HK-2 (cell line): Measurements from ENCODE around the gene IL17REL.

Experiments
- DNase-seq: peaks from one replicate; pipeline ENCODE4 v3.0.0-alpha.2; 2018; ENCODE audit not compliant: unreplicated experiment

IL17REL gene

DNA sequence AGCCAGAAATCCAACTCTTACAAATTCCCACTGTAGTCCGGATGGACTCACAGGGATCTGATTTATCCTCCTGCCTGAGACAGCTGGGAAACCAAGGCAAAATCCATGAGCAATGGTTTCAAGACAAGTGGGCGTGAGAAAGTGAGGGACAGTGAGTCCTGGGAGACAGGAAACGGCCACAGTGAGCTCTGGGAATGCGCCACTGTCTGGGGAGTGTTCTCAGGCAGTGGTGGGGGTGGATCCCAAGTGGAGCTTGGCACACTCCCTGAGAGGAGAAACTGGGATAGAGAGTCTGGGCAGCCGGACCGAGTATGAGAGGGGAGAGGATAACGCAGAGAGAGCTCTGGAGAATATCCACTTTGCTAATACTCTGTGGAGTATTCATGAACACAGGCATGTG, 9.8 kb downstream of the IL17REL start:
- DNase-seq = no peak

DNA sequence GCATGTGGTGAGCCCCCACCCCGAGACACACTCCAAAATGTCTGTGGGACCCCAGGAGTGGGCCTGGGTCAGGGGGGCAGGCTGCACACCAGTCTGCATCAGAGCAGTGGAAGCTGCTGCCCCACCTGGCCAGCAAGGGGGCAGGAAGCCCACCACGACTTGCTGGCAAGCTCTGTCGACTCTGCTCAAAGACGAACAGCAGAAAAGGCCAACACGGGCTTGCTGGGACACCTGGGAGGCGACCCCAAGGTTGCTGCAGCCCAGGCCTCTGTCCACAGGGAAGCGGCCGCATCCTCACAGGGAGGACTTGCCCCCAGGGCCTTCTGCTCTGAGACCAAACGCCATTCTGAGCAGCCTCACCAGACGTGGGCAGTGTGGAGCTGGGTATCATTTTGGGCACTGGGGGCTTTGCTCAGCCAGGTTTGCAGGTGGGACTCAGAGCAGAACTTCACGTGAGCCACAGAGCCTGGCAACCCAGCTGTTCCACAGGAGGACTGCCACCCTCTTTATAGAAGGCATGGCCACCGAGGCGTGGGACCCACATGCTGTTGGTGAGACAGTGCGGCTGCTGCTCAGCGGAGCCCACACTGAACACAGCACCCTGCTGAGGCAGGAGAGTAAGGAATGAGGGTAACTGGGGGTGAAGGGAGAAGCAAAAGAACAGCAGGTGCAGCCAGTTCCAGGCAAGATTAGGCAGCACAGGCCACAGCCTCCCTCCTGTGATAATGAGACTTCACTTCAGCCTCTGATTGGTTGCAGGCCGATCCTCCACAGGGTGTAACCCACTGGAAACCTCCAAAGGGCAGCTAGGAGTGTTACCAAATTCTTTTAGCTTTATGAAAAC, 11.0 kb downstream of the IL17REL start:
- DNase-seq = no peak

DNA sequence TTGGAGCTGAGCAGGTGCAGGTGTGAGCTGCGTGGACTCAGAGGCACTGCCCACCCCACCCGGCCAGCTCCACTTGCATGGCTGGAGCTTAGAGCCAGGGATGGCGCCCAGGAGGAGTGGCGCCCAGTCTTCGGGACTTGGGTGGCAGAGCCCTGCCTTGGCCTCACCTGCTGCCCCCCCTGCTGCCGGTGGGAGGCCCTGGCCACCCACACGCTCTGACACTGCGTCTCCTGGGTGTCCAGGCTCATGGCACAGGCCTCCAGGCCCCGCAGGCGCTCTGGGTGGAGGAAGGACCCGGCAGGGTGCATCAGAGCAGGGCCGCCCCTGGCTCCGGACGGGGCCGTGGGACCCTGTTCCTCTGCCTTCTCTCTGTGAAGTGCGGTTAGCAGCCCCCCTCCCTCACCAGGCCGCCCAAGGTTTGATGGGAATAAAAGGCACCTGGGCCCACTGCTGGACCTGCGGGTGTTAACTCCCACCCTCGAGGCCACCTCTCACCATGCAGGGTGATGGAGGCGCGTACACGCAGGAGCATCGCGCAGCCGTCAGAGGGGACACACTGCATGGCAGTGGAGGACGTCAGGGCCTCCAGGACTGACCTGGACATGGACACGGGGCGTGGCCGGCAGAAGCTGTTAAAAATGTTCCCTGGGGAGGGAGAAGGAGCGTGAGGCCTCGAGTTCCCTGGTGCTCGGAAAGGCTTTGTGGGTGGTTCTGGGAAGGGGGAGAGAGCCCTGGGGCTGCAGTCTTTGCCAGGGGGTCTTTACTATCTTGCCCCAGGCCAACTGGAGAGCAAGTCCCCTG, 11.8 kb downstream of the IL17REL start:
- no peak for DNase-seq

DNA sequence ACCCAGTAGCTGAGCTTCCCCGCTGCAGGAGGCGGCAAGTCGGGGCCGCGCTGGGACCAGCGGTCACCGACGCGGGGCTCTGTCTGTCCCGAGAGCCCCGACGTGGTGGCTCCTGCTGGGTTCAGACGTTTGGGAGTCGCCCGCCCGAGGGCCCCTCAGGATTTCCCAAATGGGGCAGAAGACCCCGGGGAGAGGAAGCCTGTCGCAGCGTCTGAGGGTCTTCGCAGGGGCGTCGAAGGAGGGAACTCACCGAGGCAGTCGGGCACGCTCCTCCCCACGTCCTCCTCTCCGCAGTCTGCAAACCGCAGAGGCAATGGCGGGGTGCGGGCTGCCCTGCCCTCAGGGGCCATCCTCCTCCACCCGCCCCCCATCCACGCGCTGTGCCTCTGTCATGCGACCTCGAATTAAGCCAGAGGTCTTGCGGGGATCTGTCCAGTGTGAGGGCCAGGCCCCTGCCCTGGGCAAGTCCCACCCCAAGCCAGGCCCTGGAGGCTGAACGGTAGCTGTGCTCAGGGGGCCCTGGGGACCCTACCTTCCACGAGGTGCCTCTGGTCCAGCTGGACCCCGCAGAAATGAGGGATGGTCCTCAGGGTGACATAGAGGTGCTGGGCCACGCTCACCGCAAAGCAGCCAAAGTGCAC, 12.5 kb downstream of the IL17REL start:
- no peak for DNase-seq

DNA sequence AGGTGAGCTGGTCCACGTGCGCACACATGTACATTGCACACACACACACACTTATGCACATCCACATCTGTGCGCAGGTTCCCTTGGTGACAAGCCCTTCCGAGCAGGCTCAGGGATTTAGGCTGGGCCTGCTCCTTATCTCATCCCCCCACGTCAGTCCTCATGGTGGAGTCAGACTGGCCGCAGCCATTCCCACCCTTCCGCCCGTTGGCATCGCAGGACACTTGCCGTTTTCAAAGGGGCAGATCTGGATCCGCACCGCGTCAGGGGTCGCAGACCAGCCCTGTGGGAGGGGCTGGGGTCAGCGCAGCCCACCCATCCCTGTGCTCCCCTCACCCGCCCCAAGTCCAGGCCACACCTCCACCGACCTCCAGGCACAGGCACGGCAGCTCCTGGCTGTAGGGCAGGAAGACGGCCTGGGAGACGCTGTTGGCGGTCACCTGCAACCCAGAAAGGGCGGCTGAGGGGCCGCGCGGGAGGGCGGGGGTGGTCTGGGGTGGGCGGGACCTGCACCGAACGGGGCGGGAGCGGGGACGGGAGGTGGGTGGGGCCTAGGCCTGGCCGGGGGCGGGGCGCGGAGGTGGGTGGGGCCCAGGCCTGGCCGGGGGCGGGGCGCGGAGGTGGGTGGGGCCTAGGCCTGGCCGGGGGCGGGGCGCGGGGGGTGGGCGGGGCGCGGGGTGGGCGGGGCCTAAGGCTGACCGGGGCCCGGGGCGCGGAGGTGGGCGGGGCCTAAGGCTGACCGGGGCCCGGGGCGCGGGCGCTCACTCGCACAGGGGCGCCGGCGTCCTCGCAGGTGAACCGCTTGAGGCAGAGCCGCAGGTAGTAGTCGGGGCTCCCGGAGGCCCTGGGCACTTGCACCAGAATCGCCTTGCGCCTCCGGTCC, 13.3 kb downstream of the IL17REL start:
- no peak for DNase-seq

DNA sequence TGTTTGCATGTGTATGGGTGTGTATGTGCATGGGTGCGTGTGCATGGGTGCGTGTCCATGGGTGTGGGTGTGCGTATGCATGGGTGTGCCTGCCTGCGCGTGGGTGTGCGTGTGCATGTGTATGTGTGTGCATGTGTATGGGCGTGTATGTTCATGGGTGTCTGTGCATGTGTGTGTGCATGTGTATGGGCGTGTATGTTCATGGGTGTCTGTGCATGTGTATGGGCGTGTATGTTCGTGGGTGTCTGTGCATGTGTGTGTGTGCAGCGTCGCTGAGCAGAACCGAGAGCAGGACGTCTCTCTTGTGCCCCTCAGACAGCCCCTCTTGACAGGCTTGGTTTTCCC, 13.9 kb downstream of the IL17REL start:
- no peak for DNase-seq

DNA sequence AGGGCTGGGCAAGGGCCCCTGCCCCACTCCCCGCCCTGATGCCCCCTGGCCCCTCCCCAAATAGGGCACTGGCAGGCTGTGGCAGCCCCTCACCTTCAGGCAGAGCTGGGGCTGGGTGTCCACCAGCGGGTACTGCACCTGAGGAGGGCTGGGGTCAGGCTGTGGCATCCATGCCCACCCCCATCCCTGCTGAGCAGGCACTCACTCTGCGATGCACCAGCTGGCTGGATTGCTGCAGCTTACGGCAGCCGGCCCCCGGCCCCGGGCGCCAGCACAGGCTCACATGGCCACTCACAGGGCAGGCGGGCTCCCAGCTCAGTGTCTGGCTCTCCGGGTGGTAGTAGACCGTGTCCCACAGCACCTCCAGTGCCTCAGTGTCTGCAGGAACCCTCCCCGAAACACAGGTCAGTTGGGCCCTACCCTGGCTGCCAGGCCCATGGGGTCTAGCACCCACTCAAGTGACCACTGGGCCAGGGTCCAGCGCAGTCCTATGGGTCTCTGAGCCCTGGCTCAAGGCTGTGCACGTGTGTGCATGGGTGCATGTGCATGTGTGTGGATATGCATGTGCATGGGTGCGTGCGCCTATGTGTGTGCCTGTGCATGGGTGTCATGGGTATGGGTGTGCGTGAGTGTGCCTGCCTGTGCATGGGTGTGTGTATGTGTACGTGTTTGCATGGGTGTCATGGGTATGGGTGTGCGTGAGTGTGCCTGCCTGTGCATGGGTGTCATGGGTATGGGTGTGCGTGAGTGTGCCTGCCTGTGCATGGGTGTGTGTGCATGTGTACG, 14.4 kb downstream of the IL17REL start:
- no peak for DNase-seq

DNA sequence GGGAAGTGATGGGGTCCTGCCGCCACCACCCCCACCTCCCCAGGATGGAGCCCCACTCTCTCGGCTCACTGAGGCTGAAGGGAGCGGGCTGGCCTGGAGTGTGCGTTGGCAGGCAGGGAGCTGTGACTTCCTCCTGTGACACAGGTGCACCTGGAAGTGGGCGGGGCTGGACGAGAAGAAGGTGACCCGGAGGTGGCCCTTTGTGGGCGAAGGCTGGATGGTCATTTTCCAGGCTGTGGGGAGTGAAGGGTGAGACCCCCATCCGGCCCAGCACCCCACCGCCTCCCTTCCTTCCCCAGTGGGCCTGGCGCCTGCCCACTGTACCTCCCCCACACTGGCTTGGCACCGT, 15.3 kb downstream of the IL17REL start:
- no peak for DNase-seq

DNA sequence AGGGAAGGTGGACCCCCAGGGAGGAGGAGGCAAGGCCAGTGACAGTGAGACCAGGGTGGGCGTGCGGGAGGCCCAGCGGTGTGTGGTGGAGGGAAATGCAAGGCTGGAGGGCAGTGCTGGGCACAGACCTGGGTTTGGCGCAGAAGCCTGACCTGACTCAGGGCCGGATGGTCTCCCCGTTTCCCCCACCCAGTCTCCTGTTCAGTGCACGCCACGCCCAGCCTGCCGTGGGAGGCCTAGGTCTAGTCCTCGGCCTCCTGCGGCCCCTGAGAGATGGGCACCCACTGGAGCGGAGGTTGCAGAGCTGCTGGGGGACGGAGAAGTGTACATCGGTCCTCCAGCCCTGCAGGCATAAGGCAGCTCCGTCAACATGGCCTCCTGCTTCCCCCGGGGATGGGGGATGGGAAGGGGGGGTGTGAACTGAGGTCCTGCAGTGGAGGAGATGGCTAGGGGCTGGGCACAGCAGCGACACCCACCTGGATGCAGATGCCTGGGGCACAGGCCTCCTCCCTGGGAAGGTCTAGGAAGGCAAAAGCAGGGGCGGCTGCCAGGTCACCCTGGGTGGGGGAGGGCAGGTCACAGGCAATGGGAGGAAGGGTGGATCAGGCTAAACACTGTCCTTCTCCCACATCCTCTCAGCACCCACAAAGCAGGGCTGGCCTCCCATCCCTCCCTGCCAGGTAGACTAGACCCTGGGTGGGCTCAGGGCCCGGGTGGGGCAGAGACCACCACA, 15.9 kb downstream of the IL17REL start:
- no peak for DNase-seq

DNA sequence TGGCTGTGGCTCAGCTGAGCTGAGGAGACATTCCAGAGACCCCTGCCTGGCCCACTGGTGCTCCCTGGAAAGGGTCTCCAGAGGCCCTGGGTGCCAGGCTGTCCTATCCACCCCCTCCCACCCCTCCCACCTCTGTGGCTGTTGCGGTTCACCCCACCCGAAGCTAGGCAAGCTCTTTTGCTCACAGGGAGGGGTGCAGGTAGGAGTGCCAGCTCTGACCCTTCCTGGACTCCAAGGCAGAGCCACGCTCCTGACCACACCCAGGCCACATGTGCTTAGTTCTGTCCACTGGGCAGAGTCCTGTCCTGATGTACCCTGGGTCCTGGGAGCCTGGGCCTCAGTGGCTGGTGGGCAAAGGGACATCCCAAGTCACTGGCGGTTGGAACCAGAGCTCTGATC, 16.4 kb downstream of the IL17REL start:
- DNase-seq = no peak

DNA sequence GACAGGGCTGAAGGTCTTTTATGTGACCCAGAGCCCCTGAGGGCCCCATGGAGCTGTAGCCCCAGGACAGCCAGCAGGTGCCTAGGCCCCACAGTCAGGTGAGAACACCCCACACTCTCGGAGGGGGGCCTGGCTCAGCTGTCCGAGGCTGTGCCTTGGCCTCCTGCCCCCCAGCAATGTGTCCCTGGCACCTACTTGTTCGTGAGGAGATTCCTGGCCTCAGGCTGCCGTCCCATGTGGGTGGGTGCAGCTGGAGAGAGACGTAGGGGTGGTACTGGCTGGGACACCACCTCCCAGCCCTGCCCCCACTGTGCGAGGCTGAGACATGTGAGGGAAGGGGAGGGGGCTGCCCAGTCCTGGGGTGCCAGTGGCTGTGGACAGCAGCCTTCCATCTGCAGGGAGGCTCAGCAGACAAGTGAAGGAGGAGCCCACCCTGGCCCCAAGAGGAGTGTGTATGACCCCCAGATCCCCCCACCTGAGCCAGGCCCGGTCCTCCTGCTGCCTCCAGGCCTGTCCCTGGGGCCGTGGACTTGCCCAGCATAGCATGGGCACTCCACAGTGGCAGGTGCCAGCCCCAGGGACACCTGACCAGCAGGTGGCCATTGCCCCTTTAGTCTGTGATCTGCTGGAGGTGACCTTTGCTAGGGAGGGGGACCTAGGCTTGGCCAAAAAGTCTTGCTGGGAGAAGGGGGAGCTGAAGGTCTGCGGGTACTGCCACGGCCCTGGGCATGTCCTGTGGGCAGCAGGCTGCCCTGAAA, 17.0 kb downstream of the IL17REL start:
- no peak for DNase-seq

DNA sequence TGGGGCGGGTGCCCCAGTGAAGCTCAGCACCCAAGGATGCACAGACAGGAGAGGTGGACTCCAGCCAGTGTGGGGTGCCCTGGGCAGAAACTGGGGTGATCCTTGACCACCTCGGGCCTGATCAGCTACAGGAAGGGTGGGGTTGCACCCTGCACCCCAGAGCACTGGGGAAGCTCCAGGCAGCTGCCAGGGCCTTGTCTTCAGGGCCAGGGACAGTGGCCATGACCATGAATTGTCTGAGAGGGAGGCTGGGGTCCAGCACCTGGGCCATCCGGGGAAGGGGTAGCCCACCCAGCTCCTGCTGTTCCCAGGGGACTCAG, 17.6 kb downstream of the IL17REL start:
- no peak for DNase-seq

DNA sequence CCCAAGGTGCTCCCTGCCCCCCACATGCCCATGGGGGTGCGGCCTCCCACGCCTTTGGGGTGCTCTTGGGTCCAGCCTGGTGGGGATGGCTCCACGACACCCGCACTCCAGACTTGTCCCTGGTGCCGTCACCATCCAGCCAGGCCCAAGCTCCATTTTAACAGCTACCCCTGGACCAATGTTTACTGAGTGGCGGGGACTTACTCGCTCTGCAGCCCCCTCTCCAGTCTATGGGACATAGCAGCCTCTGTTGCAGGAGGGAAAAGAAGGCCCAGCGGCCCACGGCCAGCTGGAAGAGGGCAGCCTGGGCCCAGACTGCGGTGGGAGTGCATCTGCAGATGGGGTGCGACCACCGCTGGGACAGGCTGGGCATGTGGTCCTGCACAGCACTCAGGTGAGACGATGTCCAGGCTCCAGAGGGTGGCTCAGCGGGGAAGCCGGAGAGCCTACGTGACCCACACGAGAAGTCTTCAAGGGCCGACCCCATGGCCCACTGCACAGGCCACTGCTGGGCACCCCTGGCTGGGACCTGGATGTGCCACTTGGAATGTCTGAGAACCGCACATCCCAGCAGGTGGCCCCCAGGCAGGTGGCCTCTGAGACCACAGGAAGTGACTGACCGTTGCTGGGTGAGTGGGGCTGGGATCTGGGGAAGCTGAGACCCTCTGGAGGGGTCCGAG, 18.1 kb downstream of the IL17REL start:
- DNase-seq = no peak

DNA sequence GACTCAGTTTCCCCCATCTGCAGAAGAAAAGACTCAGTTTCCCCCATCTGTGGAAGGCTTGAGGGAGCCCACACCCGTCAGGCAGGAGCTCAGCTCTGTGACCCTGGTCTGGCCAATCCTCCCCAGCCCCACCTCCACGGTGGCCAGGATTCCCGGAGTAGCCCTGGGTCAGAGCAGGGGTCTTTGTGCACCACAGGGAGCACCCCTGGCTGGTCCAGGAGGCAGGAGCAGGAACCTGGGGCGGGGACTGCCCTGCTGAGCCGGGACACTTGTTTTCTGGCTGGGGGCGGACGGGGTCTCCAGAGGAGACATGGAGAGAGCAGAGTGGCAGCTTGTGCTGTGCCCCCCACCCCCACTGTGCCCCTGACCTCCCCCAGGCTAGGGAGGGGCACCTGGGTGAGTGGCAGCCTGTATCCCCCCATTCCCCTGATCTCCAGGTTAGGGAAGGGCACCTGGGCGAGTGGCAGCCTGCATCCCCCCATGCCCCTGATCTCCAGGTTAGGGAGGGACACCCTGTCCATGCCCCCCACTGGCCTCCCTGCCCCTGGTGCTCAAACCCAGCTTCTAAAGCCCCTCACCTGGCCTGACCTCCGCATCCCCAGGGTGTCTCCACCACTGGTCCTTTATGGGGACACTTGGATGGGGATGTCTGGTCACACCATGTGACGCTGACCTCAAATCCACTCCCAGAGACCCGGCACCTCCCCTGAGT, 18.8 kb downstream of the IL17REL start:
- no peak for DNase-seq

DNA sequence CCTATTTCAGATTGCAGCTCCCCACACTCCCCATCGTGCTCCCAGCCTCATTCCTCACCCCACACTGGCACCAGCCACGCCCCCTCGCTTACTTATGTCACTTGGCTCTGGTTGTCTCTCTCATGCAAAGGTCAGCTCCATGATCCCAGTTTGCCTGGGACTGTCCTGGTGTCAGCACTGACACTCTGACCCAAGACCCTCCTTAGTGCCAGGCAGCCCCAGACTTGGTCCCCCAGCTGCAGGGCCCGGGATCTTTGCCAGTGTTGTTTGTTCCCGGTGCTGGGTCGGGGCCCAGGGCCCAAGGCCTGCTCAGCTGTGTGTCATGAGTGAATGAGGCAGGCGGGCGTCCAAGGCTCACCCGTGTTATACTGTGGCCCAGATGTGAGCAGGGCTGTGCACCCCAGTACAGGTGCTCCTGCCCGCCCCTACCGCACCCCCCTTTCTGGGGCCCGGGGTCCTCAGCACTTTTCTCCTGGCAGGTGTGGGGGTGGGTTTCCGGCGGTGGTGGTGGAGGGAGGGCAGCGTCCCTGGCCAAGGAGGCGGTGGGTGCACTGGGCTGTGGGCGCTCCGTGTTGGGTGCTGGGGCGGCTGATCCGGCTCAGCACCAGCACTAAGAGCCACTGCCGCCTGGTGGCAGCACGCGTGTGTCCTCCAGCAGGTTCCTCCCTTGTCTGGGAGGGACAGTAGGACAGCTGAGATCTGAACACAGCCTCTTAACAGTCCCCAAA, 19.5 kb downstream of the IL17REL start:
- DNase-seq = no peak

DNA sequence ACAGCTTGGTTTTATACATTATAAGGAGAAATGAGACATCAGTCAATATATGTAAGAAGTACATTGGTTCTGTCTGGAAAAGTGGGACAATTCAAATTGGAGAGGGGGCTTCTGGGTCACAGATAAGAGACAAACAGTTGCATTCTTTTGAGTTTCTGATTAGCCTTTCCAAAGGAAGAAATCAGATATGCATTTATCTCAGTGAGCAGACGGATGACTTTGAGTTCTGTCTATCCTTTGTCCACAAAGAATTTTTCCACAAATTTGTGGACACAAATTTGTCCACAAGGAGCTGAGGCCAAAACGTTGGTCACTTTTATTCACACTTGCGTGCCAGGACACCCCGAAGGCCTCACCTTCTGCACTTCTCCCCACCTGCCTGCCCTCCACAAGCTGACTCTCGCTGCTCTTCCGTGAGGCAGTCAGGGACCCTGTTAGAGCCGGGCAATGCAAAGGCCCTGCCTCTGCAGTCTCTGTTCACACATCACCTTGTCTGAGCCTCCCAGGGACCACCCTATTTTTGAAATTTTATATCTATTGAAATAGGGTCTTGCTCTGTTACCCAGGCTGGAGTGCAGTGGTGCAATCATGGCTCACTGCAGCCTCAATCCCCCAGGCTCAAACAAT, 20.5 kb downstream of the IL17REL start:
- no peak for DNase-seq

DNA sequence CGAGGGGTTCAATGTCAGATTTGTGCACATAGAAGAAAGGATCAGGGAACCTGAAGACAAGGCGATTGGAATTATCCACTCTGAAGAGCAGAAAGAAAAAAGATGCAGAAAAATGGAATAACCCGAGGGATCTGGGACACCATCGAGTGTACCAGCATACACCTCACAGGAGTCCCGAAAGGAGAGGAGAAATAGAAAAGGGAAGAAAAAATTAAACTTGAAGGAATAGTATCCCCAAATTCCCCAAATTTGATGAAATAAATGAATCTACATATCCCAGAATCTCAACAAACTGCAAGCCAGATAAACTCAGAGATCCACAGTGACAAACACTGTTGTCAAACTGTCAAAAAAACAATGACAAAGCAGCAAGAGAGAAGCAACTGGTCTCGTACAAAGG, 21.4 kb downstream of the IL17REL start:
- DNase-seq = no peak
